Fibroblast of skin of abdomen (primary cell): Measurements from ENCODE around the gene TCF20.

Experiments used
- DNase-seq: peaks from one replicate; pipeline ENCODE4 v3.0.0-alpha.2; 2013

The TCF20 gene

DNA sequence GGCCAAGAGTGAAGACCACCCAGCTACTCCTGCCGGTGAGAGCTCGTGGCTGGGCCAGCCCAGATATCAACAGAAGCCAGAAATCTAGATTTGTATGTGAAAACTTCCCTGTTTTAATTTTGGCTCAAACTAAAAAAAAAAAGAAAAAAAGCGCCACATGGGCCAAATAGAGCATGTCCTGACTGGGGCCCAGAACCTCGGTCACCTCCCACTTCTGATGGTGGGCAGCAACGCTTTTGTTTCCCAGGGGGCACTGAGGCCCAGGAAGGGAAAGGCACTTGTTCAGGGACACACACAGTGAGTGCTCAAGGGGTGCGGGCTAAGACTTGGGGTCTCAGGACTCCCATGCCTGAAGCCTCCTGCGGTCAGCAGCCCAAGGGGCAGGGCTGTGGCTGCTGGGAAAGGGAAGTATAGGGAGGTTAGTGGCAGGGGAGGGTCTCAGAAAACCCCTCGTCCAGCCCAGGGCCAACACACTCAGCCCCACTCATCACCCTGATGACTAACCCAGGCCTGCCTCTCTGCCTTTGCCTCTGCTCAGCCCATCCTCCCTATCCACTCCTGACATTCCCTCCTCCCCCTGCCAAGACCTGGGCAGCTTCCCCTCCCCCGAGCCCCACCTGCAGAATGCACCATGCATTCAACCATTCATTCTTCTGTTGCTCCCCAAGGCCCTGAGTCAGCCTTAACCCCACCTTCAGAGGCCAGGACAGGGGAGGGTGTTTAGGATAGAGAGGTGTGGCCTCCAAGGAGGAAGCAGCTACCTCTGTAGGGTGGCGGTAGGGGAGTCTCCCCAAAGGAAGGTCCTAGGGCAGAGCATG, 30.0 kb upstream of the TCF20 start:
- DNase-seq: no peak

DNA sequence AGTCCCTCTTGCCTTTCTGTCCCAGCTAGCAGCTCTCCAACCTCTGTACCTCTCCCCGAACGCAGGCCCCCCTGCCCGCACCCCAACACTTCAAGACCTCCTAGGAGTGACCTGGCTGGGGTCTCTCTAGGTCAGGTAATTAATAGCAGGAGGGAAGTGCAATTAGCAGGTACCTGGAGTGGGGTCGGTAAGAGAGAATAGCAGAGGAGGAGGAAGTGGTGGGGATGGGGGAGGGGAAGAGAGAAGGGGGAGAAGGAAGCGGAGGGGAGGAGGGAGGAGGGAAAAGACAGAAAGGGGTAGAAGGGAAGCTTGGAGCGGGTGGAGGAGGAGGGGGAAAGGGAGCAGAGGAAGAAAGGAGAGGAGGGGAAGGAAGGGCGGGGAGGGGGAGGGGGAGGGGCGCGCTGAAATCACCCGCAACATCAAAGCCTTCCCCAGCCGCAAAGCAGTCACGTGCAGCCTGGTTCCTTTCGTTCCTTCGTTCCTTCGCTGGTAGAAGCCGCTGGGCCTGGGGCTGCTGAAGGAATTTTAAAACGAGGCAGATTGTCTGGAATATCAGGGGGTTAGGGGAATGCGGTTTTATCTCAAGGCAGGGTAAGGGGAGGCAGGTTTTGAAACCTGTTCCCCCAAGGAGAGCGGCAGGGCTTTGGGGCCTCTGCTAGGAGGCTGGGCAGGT, 29.3 kb upstream of the TCF20 start:
- DNase-seq: no peak

DNA sequence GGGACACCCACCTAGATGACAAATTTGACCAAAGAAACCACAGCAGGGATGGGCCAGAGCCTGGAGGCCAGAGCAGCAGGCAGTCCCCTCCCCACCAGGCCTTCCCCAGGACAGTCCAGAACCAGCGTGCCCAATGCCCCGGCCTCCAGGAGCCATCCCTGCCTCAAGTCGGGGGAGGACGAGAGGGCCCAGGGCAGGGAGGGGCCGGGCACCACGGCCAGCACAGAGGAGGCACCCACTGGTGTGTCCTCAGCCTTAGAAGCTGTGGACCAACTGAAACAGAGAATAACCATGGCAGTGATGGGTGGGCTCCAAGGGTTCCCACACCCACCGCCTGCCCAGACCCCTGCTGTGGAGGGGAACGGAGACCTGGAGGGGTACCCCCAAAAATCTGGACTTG, 28.3 kb upstream of the TCF20 start:
- DNase-seq: no peak

DNA sequence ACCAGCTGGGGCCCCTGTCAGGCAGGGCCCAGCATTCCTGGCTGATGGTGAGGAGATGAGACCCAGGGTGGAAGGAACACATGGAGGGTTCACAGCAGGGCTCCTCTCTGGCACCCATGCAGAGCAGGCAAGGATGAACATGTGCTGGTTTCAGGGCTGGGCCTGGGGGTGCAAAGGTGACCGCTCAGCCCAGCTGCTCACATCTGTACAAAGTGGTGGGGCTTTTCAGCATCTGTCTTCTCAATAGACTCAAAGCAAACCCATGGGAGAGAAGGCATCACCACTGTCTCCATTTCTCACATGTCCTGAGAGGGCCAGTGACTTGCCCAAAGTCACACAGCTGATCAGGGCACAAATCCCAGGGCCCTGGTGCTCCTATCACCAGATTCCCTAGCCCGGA, 27.3 kb upstream of the TCF20 start:
- DNase-seq: no peak

DNA sequence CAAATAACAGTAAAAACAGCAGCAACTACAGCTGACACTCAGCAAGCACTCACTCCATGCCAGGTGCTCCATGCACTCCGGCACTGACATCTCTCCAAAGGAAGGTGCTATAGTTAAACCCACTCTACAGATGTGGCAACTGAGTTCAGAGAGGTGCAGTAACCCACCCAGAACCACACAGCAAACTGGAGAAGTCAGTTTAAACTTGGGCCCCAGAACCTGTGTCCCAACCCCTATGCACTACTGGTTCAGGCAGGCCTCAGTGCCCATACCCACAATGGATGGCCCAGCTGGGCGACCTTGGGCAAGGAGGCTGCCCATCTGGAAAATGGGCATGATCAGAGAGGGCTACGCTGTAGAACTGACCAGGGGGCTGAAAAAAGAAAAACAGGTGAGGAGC, 26.4 kb upstream of the TCF20 start:
- DNase-seq: no peak

DNA sequence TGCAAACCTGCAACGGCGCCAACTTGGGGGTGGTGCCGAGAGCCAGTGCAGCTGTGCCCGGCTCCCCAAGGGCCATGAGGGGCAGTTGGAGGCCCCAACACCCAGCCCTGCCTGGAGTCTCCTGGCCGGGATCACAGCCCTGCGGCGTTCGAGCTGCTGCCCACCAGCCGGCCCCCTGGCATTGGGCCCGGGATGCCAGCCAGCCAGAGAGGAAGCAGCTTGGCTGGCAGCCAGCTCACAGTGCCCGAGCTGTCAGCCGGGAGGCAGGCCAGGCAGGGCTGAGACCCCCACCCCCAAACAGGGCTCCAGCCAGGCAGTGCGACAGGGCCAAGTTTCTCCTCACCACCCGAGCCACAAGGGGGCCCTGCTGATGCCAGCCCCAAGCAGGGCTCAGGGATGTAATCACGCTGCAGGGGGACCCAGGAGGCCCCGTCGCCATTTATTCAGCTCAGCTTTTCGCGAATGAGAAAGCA, 26.0 kb upstream of the TCF20 start:
- no peak for DNase-seq

DNA sequence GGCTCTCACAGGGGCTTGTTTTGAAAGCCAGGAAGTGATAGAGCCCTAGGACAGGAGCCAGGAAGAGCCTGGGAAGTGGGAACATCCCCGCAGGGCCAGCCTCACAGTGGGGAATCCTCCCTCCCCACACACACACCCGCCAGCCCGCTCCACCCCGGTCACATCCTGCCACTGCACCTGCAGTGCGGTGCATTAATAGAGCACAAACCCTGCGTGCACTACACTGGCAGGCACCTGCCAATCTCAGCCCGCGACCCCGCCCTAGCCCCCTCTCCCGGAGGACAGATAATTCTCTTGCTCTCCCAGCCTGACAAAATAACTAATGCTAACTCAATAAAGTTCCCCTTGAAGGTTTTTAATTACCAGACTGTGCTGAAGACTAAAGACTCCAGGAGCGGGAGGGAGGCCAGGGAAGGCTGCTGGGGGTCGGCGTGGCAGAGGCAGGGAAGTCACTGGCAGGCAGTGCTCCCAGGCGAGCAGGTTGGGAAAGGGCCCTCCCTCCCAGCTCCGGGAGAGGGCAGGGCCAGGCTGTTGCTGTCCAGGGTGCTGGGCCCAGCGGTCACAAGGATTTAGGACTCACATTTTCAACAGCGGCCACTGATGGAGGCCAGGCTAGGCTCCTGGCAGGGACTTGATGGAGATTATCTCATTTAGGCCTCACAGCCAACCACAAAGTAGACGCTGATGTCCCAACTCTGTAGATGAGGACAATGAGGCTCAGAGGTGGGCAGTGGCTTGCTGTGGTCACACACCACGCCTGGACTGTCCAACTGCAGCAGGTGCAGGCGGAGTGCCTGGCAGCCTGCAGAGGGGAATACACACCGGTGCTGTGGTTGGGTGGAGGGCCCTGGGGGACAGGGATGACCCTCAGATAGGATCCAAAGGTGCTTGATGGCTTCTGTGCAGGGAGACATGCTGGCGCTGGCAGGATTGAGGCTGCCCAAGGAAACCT, 23.9 kb upstream of the TCF20 start:
- DNase-seq: peak; percentile 24

DNA sequence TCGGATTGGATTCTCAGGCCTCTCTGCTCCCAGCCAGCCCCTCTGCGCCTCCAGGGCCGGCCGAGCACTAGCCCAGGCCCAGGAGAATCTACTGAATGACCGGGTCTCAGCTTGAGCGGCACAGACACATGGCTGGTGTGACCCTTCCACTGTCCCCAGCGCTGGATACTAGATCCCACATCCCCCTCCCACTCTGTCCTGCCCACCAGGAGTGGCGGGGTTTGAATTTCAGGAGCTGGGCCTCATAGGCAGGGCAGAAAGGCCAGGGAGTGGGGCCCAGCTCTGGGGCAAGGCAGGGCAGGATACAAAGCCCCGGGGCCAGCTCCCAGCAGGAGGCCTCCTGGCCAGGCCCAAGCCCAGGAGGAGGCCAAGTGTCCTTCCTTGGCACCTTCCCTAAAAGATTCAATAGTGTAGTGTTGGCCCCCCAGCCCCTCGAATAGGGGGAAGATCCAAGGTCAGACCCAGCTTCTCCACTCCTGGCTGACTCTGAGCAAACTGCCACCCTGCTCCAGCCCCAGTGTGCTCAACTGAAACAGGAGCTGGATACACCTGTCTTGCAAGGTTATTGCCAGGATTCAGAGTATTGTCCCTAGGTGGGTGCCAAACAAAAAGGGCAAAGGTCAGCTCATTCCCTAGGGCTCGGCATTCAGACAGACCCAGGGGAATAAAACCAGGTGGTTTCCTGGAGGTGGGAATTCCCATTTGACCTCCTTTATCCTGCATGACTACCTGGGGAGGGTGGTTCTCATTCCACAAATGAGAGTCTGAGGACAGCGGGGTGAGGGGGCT, 22.5 kb upstream of the TCF20 start:
- no peak for DNase-seq

DNA sequence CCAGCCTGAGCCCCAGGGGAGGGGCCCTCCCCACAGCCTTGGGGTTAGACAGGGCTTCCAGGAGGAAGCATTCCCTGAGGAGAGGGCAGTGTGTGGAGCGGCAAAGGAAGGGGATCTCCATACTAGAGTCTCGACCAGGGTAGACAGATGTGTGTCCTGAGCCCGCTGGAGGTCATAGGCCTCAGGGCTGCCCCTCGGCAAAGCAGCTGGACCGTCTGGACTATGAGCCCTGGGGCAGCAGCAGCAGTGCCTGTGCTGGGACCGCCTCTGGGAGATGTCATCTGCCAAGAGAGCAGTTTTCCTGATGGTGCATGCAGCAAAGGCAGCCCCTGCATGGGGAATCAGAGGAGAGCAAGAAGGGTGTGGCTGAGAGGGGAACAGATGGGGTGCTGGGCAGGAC, 20.8 kb upstream of the TCF20 start:
- DNase-seq: no peak

DNA sequence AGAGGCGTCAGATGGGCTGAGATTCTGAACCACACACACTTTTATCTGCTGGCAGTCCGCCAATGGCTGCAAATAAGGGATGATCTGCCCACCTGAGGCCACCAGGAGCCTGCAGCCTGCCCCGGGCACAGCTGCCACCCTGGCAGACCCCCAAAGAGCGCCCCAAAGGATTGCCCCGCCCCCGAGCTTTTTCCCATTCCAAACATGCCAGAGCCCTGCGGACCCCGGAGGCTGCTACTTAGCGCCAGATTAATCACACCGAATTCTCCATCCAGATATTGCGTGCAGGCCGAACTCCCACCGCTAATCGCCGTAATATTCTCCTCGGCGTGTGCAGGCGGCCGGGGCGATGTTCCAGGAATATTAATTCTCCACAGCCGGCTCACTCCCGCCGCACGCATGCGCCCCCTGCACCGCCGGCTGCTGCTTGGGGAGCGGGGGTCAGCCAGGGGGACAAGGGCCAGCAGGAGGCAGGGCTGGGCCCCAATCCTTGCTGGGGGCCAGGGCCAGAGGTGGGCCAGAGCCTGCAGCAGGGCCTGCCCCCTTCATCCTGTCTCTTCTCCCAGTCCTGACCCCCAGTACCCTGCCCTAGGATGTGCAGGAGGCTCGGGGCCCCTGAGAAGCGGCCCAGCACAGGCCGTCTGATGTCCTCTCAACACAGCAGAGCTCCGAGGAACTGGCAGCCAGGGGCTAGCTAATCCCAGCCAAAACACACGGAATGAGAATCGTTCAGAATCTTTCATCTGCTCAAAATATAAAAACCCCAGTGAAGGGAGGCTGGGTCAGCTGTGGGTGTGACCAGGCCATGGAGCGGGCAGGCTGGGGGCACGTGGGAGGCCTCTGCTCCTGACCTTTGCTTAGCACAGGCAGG, 19.5 kb upstream of the TCF20 start:
- peak; percentile 52 for DNase-seq

DNA sequence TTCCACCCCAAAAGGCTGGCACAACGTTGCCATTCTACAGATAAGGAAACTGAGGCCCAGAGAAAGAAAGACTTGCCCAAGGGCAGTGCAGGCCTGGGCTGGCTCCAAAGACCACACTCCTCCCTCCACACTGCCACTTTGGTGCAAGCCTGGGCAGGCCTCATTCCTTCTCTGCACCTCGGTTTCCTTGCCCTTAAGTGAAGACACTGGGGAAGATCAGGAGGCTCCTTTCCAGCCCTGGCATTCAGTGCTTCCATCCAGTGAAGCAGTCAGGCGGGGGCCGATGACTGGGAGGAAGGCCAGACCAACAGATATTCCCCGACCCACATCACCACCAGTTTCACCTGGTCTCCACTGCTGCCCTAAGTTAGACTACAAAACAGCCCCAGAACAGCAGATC, 18.3 kb upstream of the TCF20 start:
- no peak for DNase-seq

DNA sequence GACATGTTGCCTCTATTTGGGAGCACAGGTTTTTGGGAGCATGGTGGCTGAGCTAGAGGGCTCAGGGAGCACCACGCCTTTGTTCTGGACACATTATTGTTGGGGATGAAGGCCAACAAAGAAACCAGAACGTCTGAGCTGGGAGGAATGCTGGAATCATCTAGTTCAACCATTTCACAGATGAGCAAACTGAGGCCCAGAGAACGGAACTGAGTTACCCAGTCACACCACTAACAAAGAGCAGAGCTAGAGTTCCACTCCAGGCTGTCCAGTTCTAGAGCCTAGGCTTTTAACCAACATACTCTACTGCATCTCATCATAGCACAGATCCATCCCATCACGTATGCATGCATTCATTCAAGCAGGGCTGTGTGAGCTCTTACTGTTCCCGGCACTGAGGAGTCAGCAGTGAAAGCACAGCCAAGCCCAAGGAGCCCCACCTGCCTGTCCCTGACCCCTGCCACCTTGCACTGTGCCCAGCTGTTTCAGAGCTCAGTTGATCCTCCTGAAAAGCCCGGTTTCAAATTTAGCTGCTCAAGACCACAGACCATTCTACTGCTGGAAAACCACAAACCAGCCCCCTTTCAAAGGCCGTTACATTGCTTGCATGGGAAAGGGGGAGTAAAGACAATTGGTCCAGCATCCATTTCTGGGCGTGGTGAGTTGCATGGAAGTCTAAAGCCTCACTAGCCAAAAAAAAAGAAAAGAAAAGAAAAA, 16.9 kb upstream of the TCF20 start:
- no peak for DNase-seq

DNA sequence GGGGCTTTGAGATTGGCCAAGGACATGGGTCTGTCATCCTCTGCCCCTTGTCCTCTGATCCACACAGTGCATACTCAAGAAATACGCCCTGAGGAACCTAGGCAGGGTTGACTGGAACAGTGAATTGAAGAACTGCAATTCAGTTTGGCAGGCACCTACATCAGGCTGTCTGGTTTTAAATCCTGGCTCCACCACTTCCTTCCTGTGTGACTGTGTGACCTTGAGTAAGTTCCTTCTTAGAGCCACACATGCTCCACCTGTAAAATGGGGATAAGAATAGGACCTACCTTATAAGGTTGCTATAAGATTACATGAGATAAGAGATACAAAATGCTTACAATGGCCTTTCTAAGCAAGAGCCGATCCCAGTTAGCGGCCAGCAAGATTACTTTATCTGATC, 15.8 kb upstream of the TCF20 start:
- DNase-seq: no peak

DNA sequence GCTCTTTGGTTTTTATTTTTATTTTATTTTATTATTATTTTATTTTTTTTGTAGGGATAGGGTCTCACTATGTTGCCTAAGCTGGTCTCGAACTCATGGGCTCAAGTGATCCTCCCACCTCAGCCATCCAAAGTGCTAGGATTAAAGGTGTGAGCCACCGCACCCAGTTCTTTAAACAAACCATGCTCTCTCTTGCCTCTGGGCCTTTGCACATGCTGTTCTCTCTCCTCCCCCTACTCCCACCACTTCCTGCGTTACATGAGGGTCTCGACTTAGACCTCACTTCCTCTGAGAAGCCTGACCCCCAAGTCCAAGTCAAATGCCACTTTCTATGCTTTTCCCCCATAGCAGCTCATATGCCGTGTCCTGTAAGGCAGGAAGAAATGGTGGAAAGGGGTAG, 15.2 kb upstream of the TCF20 start:
- DNase-seq: no peak

DNA sequence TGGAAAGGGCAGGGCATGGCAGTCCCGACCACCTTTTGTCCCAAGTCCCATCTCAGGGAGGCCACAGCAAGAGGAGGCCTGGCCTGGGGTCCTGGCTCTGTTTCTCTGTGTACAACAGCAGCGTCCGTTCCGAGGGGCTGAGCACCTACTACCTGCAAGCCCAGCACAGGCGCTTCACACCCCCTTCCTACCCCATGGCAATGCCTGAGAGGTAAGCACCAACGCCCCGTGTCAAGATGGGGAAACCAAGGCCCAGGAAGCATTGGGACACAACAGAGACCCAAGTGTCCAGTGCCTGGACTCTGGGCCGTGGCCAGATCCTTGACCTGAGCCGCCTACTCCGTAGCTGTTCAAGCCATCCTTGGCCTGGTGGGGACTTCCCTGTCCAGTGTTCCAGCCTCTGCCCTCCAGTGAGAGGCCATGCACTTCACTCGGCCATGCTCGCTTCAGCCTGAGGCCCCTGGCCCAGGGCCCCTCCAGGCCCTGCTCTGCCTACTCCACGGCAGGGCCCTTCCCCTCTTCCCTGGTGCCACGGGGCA, 14.3 kb upstream of the TCF20 start:
- no peak for DNase-seq

DNA sequence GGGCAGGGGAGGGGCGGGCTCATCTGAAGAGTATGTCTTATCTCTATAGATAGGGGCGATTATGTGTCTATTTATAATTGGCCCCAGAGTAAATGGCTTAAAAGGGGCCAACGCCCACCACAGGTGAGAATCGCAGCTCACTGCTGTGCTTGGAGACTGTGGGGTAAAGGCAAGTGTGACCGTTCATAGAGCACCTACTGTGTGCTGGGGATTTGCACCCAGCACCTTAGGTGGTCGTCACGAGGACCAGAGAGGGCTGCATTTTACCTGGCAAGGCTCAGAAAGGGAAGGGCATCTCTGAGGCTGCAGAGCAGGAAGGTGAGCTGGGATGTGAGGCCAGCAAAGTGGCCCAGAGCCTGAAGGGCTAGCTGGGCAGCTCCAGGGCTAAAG, 13.7 kb upstream of the TCF20 start:
- DNase-seq: no peak

DNA sequence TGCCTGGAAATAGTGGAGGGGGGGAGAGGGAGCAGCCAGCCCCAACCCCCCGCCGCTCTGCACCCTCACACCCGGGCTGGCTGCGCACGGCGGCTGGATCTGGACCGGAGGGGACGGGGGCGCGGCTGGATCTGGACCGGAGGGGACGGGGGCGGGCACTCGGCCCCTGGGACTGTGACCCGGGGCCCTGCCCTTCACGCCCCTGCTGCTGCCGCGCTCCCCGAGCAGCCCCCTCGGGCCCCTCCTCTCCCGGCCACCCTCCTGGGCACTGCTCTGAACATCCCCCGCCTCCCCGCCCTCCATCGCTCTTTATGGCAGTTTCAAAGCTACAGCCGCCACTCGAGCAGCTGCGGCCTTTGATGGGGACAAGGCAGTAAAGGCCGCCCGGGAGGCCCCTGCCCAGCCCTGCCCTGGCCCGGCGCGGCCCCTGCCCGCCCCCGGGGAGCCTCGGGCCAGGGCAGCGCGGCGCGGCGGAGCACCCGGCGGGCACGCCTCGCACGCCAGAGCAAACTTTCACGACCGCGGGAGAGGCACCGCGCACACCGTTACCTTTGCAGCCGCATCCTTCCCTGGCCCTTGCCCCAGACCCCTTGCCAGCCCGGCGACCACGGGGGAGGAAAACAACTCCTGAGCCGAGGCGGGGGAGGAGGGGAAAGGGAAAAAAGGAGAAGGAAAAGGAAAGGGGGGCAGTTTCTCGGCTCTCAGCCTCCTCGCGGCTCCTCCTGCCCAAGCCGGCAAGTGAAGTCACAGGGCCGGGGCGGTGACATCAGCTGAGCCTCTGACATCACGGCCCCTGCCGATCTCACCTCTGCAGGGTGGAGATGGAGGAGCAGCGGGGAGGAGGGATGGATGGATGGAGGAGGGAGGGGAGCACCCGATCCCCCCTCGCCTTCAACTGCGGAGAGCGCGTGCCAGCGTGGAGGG, 13.1 kb upstream of the TCF20 start:
- no peak for DNase-seq

DNA sequence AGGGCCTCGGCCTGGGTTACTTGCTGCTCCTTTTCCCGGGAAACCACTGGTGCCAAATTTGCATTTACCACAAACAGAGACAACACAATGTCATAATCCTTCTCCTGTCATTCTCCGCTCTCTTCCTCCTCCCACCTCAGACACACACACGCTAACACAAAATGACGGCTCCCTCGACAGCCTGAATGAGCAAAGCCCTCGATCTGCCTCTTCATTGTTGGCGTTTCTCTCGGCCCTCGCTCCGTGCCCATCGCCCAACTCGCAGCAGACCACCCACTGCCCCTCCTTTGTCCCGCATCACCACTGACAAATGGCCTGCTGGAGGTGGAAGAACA, 12.5 kb upstream of the TCF20 start:
- no peak for DNase-seq

DNA sequence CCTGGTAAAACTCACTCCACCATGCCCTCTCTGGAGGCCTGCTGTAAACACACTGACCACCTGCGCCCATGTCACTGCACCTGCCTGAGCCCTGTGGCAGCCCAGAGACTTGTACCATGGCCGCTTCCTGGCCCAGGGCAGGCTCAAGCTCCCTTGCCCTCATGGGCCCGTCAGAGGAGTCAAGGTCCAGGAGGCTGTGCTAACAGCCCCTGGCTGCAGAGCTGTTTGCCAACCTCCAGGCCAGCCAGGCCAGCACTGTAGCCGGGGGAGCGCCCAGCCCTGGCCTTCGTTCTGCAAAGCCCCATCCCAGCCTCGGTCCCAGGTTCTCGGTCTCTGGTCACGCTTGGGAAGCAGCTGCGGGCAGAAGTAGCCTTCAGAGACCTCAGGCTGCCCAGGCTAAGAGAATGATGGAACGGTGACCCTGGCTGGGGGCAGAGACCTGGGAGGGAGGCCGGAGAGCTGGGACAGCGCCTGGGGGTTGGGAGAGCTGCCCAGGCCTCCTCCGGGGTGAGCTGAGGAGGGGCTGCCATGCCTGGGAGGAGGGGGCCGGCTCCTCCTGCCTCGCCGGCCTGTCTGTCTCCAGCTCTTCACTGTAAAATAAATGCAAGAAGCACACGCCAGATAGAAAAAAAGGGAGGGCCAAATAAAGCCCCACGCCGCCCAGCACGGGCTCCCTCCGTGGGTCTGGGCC, 11.9 kb upstream of the TCF20 start:
- no peak for DNase-seq
